ENCODE results near the gene METTL15.
"Not testable (repeated sequence)": the region's sequence is repeated elsewhere in the genome, so short reads cannot be mapped to it uniquely, and the experiment has no call there.

METTL15 gene

DNA sequence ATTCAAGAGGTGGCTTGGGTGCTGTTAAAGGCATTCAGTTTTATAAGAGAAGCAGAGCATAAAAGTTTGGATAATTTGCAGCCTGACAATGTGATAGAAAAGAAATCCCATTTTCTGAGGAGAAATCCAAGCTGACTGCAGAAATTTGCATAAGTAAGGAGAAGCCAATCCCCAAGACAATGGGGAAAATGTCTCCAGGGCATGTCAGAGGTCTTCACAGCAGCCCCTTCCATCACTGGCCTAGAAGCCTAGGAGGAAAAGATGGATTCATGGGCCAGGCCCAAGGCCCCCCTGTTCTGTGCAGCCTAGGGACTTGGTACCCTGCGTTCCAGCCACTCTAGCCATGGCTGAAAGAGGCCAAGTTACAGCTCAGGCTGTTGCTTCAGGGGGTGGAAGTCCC, 207.3 kb downstream of the METTL15 start:
- TF ChIP-seq, protein P1, sequence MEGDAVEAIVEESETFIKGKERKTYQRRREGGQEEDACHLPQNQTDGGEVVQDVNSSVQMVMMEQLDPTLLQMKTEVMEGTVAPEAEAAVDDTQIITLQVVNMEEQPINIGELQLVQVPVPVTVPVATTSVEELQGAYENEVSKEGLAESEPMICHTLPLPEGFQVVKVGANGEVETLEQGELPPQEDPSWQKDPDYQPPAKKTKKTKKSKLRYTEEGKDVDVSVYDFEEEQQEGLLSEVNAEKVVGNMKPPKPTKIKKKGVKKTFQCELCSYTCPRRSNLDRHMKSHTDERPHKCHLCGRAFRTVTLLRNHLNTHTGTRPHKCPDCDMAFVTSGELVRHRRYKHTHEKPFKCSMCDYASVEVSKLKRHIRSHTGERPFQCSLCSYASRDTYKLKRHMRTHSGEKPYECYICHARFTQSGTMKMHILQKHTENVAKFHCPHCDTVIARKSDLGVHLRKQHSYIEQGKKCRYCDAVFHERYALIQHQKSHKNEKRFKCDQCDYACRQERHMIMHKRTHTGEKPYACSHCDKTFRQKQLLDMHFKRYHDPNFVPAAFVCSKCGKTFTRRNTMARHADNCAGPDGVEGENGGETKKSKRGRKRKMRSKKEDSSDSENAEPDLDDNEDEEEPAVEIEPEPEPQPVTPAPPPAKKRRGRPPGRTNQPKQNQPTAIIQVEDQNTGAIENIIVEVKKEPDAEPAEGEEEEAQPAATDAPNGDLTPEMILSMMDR (IDR thresholded peaks at IDR 0.05; ENCODE audit: low read depth, low read length, missing control alignments), result no peak
- no peaks in the 10 kb centered on the region for H3K27me3 ChIP-seq (replicated peaks)
- in situ Hi-C loops (cut with HindIII; ENCODE audit: low pct_ligation_motif_present, low sequenced_read_pairs), result no loop called here
- DNase-seq, result no peak
- H3K27ac ChIP-seq, result no peak overlapping the region
- H3K4me3 ChIP-seq (ENCODE audit: low read depth, low read length), result no peak overlapping the region
- no peaks in the 10 kb centered on the region for H3K36me3 ChIP-seq (replicated peaks)

GRCh38 chr11:28318871-28319270, 210.7 kb downstream of the METTL15 start:
- Histone ChIP-seq H3K27ac (no peak overlapping the region), H3K36me3 (replicated peaks) (no peaks in the 10 kb centered on the region), H3K27me3 (replicated peaks) (no peaks in the 10 kb centered on the region), H3K4me3 (ENCODE audit: low read depth, low read length) (no peak overlapping the region)
- in situ Hi-C loops (cut with HindIII; ENCODE audit: low pct_ligation_motif_present, low sequenced_read_pairs), result no loop called here
- DNase-seq, result no peak
- TF ChIP-seq, protein P1 (IDR thresholded peaks at IDR 0.05; ENCODE audit: low read depth, low read length, missing control alignments), result no peak

DNA sequence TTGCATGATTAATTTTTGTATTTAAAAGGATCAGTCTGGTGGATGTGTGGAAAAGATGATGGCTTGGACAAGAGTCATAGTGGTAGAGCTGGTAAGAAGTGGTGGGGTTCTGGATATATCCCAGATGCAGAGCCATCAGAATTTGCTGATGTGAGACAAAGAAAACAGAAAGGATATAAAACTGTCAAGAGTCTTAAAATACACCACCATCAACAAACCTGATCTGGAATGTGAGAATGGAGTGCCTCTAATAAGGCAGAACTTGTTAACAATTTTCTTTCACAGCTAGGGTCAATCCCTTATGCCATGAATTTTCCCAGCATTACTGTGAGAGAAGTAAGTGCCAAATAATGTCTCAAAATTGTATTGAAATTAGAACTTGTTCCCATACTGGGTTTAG, 215.4 kb downstream of the METTL15 start:
- in situ Hi-C loops (cut with HindIII; ENCODE audit: low pct_ligation_motif_present, low sequenced_read_pairs), result no loop called here
- TF ChIP-seq, protein P1 (IDR thresholded peaks at IDR 0.05; ENCODE audit: low read depth, low read length, missing control alignments), result no peak

DNA sequence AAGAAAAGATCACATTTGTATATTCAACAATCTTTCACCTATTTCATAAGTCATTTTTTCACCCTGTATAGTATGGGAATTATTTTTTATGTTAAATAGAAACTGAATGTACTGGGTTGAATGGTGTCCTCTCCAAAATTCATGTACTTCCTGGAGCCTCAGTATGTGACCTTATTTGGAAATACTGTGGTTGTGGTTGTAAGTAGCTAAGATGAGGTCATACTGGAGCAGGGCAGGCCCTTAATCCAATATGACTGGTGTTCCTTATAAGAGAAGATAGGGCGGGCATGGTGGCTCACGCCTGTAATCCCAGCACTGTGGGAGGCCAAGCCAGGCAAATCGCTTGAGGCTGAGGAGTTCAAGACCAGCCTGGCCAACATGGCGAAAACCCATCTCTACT, 224.2 kb downstream of the METTL15 start:
- in situ Hi-C loops (cut with HindIII; ENCODE audit: low pct_ligation_motif_present, low sequenced_read_pairs); H3K36me3 ChIP-seq (replicated peaks): not testable (repeated sequence)

More for the DNA sequence above, 215.4 kb downstream of the METTL15 start:
- H3K27ac ChIP-seq, result no peak overlapping the region
- DNase-seq, result no peak
- no peaks in the 10 kb centered on the region for H3K36me3 ChIP-seq (replicated peaks)
- no peaks in the 10 kb centered on the region for H3K27me3 ChIP-seq (replicated peaks)
- no peak overlapping the region for H3K4me3 ChIP-seq (ENCODE audit: low read depth, low read length)

DNA sequence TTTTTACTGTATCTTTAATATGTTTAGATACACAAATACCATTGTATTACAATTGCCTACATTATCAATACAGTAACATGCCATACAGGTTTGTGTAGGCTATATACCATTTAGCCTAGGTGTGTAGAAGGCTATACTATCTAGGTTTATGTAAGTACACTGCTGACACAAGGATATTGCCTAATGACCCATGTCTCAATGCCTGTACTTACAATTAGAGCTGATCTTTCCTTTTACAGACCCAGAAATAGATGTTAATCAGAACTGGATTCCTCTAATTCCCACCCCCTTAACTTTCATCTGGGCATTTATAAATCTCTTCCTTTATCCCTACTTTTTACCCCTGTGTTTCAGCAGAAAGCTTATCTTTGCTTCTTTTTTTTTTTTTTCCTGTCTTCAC, 229.5 kb downstream of the METTL15 start:
- H3K36me3 ChIP-seq (replicated peaks), result no peaks in the 10 kb centered on the region

More for the DNA sequence above, 224.2 kb downstream of the METTL15 start:
- not testable (repeated sequence) for DNase-seq; H3K27me3 ChIP-seq (replicated peaks); H3K27ac ChIP-seq; H3K4me3 ChIP-seq (ENCODE audit: low read depth, low read length)

DNA sequence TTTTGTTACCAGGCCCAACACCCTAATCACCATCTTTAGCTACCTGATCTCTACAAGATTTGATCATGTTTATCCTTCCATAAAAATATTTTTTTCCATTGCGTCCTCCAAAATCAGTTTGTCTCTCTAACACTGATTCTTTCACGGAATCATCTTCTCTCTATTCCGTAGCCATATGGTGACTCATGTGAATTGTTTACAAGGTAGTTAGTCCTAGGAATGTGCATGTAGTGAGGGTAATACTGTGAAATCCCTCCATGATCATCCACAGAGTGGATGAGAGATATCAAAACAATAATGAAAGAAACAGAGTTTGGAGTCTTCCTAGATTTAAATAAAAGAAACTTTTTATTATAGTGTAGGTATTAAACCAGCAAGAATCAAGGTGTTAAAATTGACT, 230.2 kb downstream of the METTL15 start:
- H3K27ac ChIP-seq, result no peak overlapping the region
- no peak overlapping the region for H3K4me3 ChIP-seq (ENCODE audit: low read depth, low read length)
- no peaks in the 10 kb centered on the region for H3K36me3 ChIP-seq (replicated peaks)
- H3K27me3 ChIP-seq (replicated peaks), result no peaks in the 10 kb centered on the region
- TF ChIP-seq, protein P1 (IDR thresholded peaks at IDR 0.05; ENCODE audit: low read depth, low read length, missing control alignments), result no peak
- no peak for DNase-seq
- in situ Hi-C loops (cut with HindIII; ENCODE audit: low pct_ligation_motif_present, low sequenced_read_pairs), result no loop called here

More for the DNA sequence above, 229.5 kb downstream of the METTL15 start:
- TF ChIP-seq, protein P1 (IDR thresholded peaks at IDR 0.05; ENCODE audit: low read depth, low read length, missing control alignments), result no peak
- no peak for DNase-seq
- Histone ChIP-seq H3K27me3 (replicated peaks) (no peaks in the 10 kb centered on the region), H3K4me3 (ENCODE audit: low read depth, low read length) (no peak overlapping the region), H3K27ac (no peak overlapping the region)
- in situ Hi-C loops (cut with HindIII; ENCODE audit: low pct_ligation_motif_present, low sequenced_read_pairs), result no loop called here
